ENCODE data around the gene DLEC1.
"Not testable (repeated sequence)": the region's sequence is repeated elsewhere in the genome, so short reads cannot be mapped to it uniquely, and the experiment has no call there.

- TF ChIP-seq CTCF, POLR2A, EP300 (IDR thresholded peaks at IDR 0.05): not testable (repeated sequence)
Measured at GRCh38 chr3:38034335-38034734, 4.7 kb upstream of the DLEC1 start.

Data from tibial nerve (tissue), 4 donors.